Retina (tissue), 1 donor: Measurements from ENCODE around the gene CACTIN.
A peak's percentile ranks its signal among the peaks of the same experiment; 100 is the strongest.

ENCODE experiments used
- DNase-seq: peaks from one replicate; pipeline ENCODE4 v3.0.0-alpha.2; 2016

The CACTIN gene

GRCh38 chr19:3608750-3609322 lies 17.8 kb downstream of the CACTIN start:
- DNase-seq, result no peak

- no peak for DNase-seq
Observed at GRCh38 chr19:3608079-3608641, 18.4 kb downstream of the CACTIN start.

GRCh38 chr19:3607303-3608078 lies 19.1 kb downstream of the CACTIN start:
- peak; percentile 16 for DNase-seq

GRCh38 chr19:3606690-3607289 lies 19.8 kb downstream of the CACTIN start, which contains the start of gene TBXA2R:
TBXA2R (minus strand) TSS chr19:3606875; CDS start chr19:3600634, 6,241 bp downstream.
- DNase-seq, result peak; percentile 48

GRCh38 chr19:3606174-3606689 lies 20.4 kb downstream of the CACTIN start:
- no peak for DNase-seq

GRCh38 chr19:3605770-3606169 lies 20.8 kb downstream of the CACTIN start:
- no peak for DNase-seq

- DNase-seq, result no peak
Observed at GRCh38 chr19:3605361-3605760, 21.2 kb downstream of the CACTIN start.

GRCh38 chr19:3604987-3605343 lies 21.6 kb downstream of the CACTIN start:
- no peak for DNase-seq

GRCh38 chr19:3604227-3604986 lies 22.2 kb downstream of the CACTIN start:
- no peak for DNase-seq

GRCh38 chr19:3603121-3603811 lies 23.3 kb downstream of the CACTIN start:
- no peak for DNase-seq

GRCh38 chr19:3601021-3601420 lies 25.6 kb downstream of the CACTIN start:
- no peak for DNase-seq

- DNase-seq, result no peak
Observed at GRCh38 chr19:3599776-3600187, 26.8 kb downstream of the CACTIN start.

- no peak for DNase-seq
Observed at GRCh38 chr19:3595521-3596061, 31.0 kb downstream of the CACTIN start.

- DNase-seq, result no peak
Observed at GRCh38 chr19:3593156-3593555, 33.4 kb downstream of the CACTIN start.

- no peak for DNase-seq
Observed at GRCh38 chr19:3591876-3592613, 34.5 kb downstream of the CACTIN start.

GRCh38 chr19:3590991-3591659 lies 35.5 kb downstream of the CACTIN start:
- DNase-seq, result no peak

- no peak for DNase-seq
Observed at GRCh38 chr19:3589949-3590348, 36.6 kb downstream of the CACTIN start.

GRCh38 chr19:3589439-3589838 lies 37.2 kb downstream of the CACTIN start:
- no peak for DNase-seq

- no peak for DNase-seq
Observed at GRCh38 chr19:3586707-3587346, 39.8 kb downstream of the CACTIN start.

GRCh38 chr19:3586127-3586626 lies 40.4 kb downstream of the CACTIN start:
- DNase-seq, result peak; percentile 37
